Endothelial cell (in vitro differentiated cells): ENCODE measurements around the gene ARHGEF4. TPM values are rescaled to one million over a fixed set of nuclear protein-coding genes. Genes with fewer than 3 reads are reported as not detected.

Experiments
- DNase-seq: peaks from one replicate; pipeline ENCODE4 v3.0.0; 2021; ENCODE audit warnings: low spot score
- H3K27ac Mint-ChIP-seq: one replicate; pipeline ENCODE4 v1.8.0; 2021; ENCODE audit warnings: mixed read lengths, inconsistent platforms; ENCODE audit not compliant: unreplicated experiment
- H3K27me3 Mint-ChIP-seq: one replicate; pipeline ENCODE4 v1.8.0; 2021; ENCODE audit warnings: mild to moderate bottlenecking, moderate library complexity, mixed read lengths, inconsistent platforms; ENCODE audit not compliant: unreplicated experiment
- H3K36me3 Mint-ChIP-seq: one replicate; pipeline ENCODE4 v1.8.0; 2021; ENCODE audit warnings: mild to moderate bottlenecking, low read depth, mixed read lengths, inconsistent platforms; ENCODE audit not compliant: unreplicated experiment
- H3K4me1 Mint-ChIP-seq: one replicate; pipeline ENCODE4 v1.8.0; 2021; ENCODE audit warnings: mild to moderate bottlenecking, mixed read lengths, inconsistent platforms; ENCODE audit not compliant: unreplicated experiment
- H3K4me3 Mint-ChIP-seq: one replicate; pipeline ENCODE4 v1.8.0; 2021; ENCODE audit warnings: mild to moderate bottlenecking, mixed read lengths, inconsistent platforms; ENCODE audit not compliant: unreplicated experiment
- H3K9me3 Mint-ChIP-seq: one replicate; pipeline ENCODE4 v1.8.0; 2021; ENCODE audit warnings: mixed read lengths, inconsistent platforms; ENCODE audit not compliant: unreplicated experiment
- total RNA-seq: library from RNA; stranded (reverse); fragmentation: NEBNext Ultra II Directional; extraction: Animal tissue kit (Norgen Biotek cat#: 25700); gene quantifications from one replicate; pipeline ENCODE4 v1.2.1, GENCODE V29; 2021; ENCODE audit not compliant: unreplicated experiment
- TF ChIP-seq, protein P1 (sequence below): fragments of 200-600 bp; sonication (generic); IDR thresholded peaks from one replicate; pipeline ENCODE4 v1.5.0; 2021; ENCODE audit warnings: antibody characterized with exemption; ENCODE audit not compliant: unreplicated experiment

The ARHGEF4 gene
- total RNA-seq, 1 donor from 2014 or later: 10.3 TPM

DNA sequence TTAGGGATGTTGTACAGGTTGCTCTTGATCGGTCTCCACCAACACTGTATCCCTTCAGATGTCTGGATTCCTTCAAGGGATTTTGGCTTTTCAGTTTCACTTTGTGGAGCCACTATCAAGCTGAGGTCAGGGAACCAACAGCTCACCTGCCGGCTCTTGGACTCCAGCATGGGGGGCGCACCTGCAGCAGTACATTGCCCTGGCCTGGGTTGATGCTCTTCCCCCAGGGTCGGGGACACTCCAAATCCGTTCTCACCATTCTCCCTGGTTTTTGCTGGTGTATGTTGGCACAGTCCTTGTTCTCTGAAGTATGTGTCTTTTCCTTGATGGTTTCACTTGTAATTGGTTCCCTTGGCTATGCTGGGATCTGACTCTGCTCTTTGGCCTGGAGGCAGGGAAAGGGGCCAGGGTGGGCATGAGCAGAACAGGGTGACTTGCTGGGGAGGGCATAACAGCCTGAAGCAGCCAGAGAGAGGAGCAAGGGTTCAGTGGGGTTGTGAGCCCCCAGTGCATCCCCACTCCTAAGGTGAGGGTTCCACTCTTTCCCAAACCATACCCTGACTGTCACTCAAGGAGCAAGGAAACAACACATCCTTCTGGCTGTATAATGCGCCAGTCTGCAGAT is 5.1 kb downstream of the ARHGEF4 start:
- no peaks in the 10 kb centered on the region for H3K9me3 Mint-ChIP-seq
- TF ChIP-seq, protein P1, sequence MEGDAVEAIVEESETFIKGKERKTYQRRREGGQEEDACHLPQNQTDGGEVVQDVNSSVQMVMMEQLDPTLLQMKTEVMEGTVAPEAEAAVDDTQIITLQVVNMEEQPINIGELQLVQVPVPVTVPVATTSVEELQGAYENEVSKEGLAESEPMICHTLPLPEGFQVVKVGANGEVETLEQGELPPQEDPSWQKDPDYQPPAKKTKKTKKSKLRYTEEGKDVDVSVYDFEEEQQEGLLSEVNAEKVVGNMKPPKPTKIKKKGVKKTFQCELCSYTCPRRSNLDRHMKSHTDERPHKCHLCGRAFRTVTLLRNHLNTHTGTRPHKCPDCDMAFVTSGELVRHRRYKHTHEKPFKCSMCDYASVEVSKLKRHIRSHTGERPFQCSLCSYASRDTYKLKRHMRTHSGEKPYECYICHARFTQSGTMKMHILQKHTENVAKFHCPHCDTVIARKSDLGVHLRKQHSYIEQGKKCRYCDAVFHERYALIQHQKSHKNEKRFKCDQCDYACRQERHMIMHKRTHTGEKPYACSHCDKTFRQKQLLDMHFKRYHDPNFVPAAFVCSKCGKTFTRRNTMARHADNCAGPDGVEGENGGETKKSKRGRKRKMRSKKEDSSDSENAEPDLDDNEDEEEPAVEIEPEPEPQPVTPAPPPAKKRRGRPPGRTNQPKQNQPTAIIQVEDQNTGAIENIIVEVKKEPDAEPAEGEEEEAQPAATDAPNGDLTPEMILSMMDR: no peak
- no peak overlapping the region for H3K4me3 Mint-ChIP-seq
- no peak overlapping the region for H3K27ac Mint-ChIP-seq
- no peaks in the 10 kb centered on the region for H3K36me3 Mint-ChIP-seq
- DNase-seq: no peak
- no peaks in the 10 kb centered on the region for H3K4me1 Mint-ChIP-seq
- peaks cover 17% of the 10 kb centered on the region for H3K27me3 Mint-ChIP-seq

DNA sequence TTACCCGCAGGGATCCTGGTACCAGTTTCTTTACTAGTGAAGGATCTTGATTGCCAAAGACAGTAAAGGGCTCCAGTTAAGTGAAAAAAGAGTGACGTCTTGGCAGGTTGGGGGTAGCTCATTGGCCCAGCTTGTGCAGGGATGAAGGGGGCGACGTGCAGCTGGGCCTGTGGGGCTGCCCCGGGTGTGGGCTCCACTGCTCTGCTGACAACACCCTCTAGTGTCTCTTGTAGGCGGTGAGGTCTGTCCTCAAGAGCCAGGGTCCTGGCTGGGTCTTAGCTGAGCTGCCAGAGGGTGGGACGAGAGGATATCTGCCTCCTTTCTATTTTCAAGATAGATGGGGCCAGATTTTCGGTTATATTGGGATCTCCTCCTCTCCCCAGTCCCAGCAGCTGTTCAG is 6.1 kb downstream of the ARHGEF4 start:
- H3K27me3 Mint-ChIP-seq: peaks cover 19% of the 10 kb centered on the region

DNA sequence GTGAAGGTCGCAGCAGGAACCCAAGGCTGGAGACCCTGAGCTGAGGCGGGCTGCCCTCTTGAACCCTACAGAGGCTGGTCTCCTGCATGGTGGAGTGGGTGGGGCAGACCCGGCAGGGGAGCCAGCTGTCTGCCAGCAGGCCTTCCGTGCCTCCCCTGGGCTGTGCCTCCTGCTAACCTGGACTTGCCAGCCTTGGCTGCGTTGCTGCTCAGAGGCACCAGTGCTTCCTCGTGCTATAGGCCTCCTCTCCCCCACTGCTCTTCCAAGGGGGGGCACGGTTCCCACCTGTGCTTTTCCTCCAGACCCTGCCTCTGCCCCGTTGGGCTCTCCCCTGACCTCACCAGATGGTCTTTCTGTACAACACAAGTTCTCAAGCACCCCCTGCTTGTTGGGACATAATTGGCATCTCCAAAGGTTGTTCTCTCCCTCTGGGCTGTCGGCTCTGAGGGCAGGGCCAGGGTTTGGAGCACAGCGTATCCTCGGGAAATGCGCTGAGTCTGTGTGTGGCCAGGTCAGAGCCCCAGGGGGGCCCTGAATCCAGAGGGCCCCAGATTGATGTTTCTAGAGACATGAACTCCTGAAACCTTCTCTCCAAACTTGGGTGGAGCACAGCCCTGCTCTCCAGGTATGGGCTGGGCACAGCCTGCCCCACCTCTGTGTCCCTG is 6.7 kb downstream of the ARHGEF4 start:
- Mint-ChIP-seq H3K9me3 (no peaks in the 10 kb centered on the region), H3K27ac (no peak overlapping the region), H3K36me3 (no peaks in the 10 kb centered on the region), H3K4me3 (no peak overlapping the region), H3K4me1 (no peaks in the 10 kb centered on the region), H3K27me3 (peaks cover 14% of the 10 kb centered on the region)
- TF ChIP-seq, protein P1: no peak
- no peak for DNase-seq

More for the DNA sequence above, 6.1 kb downstream of the ARHGEF4 start:
- Mint-ChIP-seq H3K4me3 (no peak overlapping the region), H3K4me1 (no peaks in the 10 kb centered on the region), H3K9me3 (no peaks in the 10 kb centered on the region), H3K36me3 (no peaks in the 10 kb centered on the region), H3K27ac (no peak overlapping the region)
- TF ChIP-seq, protein P1: no peak
- no peak for DNase-seq

DNA sequence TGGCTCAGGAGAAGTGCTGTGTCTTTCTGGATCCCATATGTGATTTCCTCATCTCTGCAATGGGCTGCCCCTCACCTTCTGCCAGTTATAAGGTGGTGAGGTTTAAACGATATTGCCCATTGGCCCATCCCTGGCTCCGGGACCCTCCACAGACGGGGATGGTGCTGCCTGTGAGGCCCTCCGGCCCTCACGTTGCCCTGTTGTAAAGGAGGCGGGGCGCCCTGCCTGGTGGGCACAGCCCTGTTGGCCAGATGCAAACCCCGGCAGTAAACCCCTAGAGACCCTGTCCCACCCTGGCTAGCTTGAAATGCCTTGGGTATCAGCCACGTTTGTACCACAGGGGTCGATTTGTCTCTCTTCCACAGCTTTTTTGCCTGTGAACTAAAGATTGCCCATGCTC is 7.4 kb downstream of the ARHGEF4 start:
- Mint-ChIP-seq H3K4me3 (no peak overlapping the region), H3K4me1 (no peaks in the 10 kb centered on the region), H3K9me3 (no peaks in the 10 kb centered on the region), H3K27ac (no peak overlapping the region), H3K36me3 (no peaks in the 10 kb centered on the region), H3K27me3 (peaks cover 10% of the 10 kb centered on the region)
- no peak for DNase-seq
- TF ChIP-seq, protein P1: no peak

DNA sequence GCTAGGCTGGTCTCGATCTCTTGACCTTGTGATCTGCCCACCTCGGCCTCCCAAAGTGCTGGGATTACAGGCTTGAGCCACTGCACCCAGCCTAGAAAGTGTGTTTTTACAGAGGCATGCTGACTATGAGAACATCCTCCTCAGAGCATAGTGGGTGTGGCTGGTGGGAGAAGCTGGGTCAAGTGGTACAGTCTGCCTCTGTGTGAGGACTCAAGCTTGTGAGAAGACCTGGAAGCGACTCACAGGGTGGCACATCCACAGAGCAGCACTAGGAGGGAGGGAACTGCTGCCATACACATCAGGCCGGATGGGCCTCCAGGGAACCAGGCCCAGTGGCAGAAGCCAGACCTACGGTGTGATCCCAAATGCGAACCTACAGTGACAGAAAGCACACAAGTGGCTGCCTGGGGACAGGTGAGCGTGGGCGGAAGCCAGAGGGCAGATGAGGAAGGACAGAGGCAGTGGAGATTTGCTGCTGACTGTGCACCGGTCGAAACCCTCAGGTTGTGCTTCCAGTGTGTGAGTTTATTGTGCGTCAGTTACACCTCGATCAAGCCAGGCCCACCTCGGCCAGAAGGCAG is 8.9 kb downstream of the ARHGEF4 start:
- DNase-seq: no peak
- Mint-ChIP-seq H3K27ac (no peak overlapping the region), H3K27me3 (peaks cover 6% of the 10 kb centered on the region), H3K36me3 (no peaks in the 10 kb centered on the region), H3K9me3 (no peaks in the 10 kb centered on the region), H3K4me1 (no peaks in the 10 kb centered on the region), H3K4me3 (no peak overlapping the region)
- TF ChIP-seq, protein P1: no peak
